Panc1 (cell line): Measurements from ENCODE around the gene PIGV. TPM values are rescaled to one million over a fixed set of nuclear protein-coding genes. Genes with fewer than 3 reads are reported as not detected.

ENCODE experiments used
- ATAC-seq: fragments of 200-7000 bp; cut with Tn5 transposase; 2 replicates; pipeline ENCODE4 v1.9.1; 2020; ENCODE audit warnings: mild to moderate bottlenecking, moderate library complexity
- BruUV-seq: library from RNA; stranded (reverse); fragments of 400-500 nt; replicated peaks from 2 replicates; lab custom pipeline; 2021; lab: Mats Ljungman, UMichigan
- CTCF ChIA-PET: fragments of 300-600 bp; sonication (Branson Sonifier 250); formaldehyde crosslinking; loops from one replicate; lab custom pipeline; 2022; ENCODE audit warnings: antibody characterized with exemption; lab: Charles Lee
- POLR2A ChIA-PET: fragments of 300-600 bp; sonication (Branson Sonifier 250); formaldehyde crosslinking; loops from one replicate; lab custom pipeline; 2022; ENCODE audit warnings: antibody characterized with exemption; lab: Charles Lee
- DNase-seq: peaks from one replicate; pipeline ENCODE4 v3.0.0-alpha.2; 2010; ENCODE audit warnings: low read depth, low spot score
- H3K27ac ChIP-seq: 2 replicates; pipeline ENCODE4 v1.5.1; 2011; ENCODE audit warnings: mild to moderate bottlenecking, low read length, inconsistent platforms
- H3K27me3 ChIP-seq: fragments of 200-500 bp; sonication (Bioruptor generic); 2 replicates; pipeline ENCODE4 v1.6.0; 2014; ENCODE audit warnings: low read length, inconsistent platforms; ENCODE audit not compliant: control insufficient read depth, insufficient read depth
- H3K36me3 ChIP-seq: fragments of 200-500 bp; sonication (Bioruptor generic); 2 replicates; pipeline ENCODE4 v1.5.1; 2014; ENCODE audit warnings: inconsistent platforms, mild to moderate bottlenecking, low read length, moderate library complexity; ENCODE audit not compliant: control insufficient read depth, insufficient read depth
- H3K4me1 ChIP-seq: 2 replicates; pipeline ENCODE4 v1.5.1; 2011; ENCODE audit warnings: inconsistent platforms, mild to moderate bottlenecking, low read length, moderate library complexity; ENCODE audit not compliant: control insufficient read depth, insufficient read depth
- H3K4me3 ChIP-seq, 2 experiments: 2 replicates each; pipeline ENCODE4 v1.5.1; 2011 to 2012; ENCODE audit warnings: low read depth in 2 of 2, low read length in 2 of 2, mild to moderate bottlenecking in 2 of 2, inconsistent platforms in 1 of 2, moderate library complexity in 1 of 2
- H3K9me3 ChIP-seq: fragments of 200-500 bp; sonication (Bioruptor generic); 2 replicates; pipeline ENCODE4 v1.5.1; 2014; ENCODE audit warnings: low read depth, mild to moderate bottlenecking, inconsistent platforms, low read length, moderate library complexity; ENCODE audit not compliant: control insufficient read depth, insufficient read depth
- POLR2AphosphoS5 ChIP-seq: IDR thresholded peaks from 2 replicates; pipeline ENCODE4 v1.6.1; 2012; ENCODE audit warnings: mild to moderate bottlenecking, low read depth, low read length, moderate library complexity
- REST ChIP-seq, 2 experiments: IDR thresholded peaks; 2 replicates each; pipeline ENCODE4 v1.6.1; 2011 to 2012; ENCODE audit warnings: low read depth in 2 of 2, control low read depth in 1 of 2, low read length in 1 of 2, mild to moderate bottlenecking in 1 of 2, moderate library complexity in 1 of 2; ENCODE audit not compliant: insufficient read depth in 1 of 2
- SIN3A ChIP-seq: IDR thresholded peaks from 2 replicates; pipeline ENCODE4 v1.6.1; 2012; ENCODE audit warnings: low read depth, mild to moderate bottlenecking, low read length, moderate library complexity, borderline replicate concordance; ENCODE audit not compliant: insufficient read depth
- TCF7L2 ChIP-seq: IDR thresholded peaks from 2 replicates; pipeline ENCODE4 v1.6.1; 2011; ENCODE audit warnings: mild to moderate bottlenecking, low read depth, low read length, inconsistent platforms
- in situ Hi-C: cut with HindIII; loops from 2 replicates; pipeline ENCODE4 v1.10.0; 2016; ENCODE audit warnings: low sequenced_read_pairs, low pct_unique_long_range_greater_than_20kb
- intact Hi-C: fragments of 100-400 bp; cut with micrococcal nuclease; formaldehyde crosslinking; loops from one replicate; pipeline ENCODE4 v1.10.0; 2022; ENCODE audit not compliant: unreplicated experiment
- total RNA-seq: library from RNA; stranded (reverse); gene quantifications from one replicate; pipeline ENCODE4 v1.2.1, GENCODE V29; 2021; ENCODE audit not compliant: unreplicated experiment
- TF ChIP-seq, protein P1 (sequence below): fragments of 450-650 bp; IDR thresholded peaks from 2 replicates; pipeline ENCODE4 v1.5.1; 2017; ENCODE audit warnings: mild to moderate bottlenecking

PIGV gene
- total RNA-seq, 1 experiment from 2014 or later = 20.1 TPM

DNA sequence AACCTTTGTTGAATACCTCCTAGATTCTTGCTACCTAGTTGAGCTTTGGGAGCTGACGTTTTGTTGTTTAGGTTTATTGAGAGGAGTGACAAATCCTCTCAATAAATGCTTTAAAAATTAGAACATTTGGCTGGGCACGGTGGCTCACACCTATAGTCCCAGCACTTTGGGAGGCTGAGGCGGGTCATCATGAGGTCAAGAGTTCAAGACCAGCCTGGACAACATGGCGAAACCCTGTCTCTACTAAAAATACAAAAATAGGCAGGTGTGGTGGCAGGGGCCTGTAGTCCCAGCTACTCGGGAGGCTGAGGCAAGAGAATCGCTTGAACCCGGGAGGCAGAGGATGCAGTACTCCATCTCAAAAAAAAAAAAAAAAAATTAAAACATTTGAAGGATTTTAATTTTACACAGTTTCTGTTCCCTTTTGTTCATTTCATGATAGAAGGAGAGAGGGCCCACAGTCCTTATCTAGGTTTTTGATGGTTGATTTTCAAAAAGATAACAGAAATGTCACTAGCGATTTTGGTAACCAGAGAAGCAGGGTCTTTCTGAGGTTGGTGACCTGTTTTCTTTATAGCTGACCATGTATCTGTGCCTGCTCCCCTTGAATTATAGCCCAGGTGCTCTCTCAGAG is 44.2 kb upstream of the PIGV start:
- in situ Hi-C loops (no loop called here), intact Hi-C loops (no loop called here)
- Histone ChIP-seq H3K4me3 (no peak overlapping the region), H3K4me1 (peaks cover 9% of the 10 kb centered on the region), H3K27ac (peak overlapping the region; percentile 49), H3K36me3 (peaks cover 37% of the 10 kb centered on the region), H3K9me3 (no peaks in the 10 kb centered on the region), H3K27me3 (no peaks in the 10 kb centered on the region)
- DNase-seq (no peak), ATAC-seq (no peak)
- ChIA-PET CTCF (interaction anchor here (0.7 kb wide), 1 partner anchor 45 kb away, joined by 3 read pairs; no protein-coding TSS in a partner anchor), POLR2A (interaction anchor here (0.6 kb wide), 1 partner anchor 56 kb away, joined by 4 read pairs; no protein-coding TSS in a partner anchor)
- BruUV-seq = no TSS peak
- peak; percentile 35 for TF ChIP-seq POLR2AphosphoS5
- TF ChIP-seq, protein P1, sequence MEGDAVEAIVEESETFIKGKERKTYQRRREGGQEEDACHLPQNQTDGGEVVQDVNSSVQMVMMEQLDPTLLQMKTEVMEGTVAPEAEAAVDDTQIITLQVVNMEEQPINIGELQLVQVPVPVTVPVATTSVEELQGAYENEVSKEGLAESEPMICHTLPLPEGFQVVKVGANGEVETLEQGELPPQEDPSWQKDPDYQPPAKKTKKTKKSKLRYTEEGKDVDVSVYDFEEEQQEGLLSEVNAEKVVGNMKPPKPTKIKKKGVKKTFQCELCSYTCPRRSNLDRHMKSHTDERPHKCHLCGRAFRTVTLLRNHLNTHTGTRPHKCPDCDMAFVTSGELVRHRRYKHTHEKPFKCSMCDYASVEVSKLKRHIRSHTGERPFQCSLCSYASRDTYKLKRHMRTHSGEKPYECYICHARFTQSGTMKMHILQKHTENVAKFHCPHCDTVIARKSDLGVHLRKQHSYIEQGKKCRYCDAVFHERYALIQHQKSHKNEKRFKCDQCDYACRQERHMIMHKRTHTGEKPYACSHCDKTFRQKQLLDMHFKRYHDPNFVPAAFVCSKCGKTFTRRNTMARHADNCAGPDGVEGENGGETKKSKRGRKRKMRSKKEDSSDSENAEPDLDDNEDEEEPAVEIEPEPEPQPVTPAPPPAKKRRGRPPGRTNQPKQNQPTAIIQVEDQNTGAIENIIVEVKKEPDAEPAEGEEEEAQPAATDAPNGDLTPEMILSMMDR = no peak

DNA sequence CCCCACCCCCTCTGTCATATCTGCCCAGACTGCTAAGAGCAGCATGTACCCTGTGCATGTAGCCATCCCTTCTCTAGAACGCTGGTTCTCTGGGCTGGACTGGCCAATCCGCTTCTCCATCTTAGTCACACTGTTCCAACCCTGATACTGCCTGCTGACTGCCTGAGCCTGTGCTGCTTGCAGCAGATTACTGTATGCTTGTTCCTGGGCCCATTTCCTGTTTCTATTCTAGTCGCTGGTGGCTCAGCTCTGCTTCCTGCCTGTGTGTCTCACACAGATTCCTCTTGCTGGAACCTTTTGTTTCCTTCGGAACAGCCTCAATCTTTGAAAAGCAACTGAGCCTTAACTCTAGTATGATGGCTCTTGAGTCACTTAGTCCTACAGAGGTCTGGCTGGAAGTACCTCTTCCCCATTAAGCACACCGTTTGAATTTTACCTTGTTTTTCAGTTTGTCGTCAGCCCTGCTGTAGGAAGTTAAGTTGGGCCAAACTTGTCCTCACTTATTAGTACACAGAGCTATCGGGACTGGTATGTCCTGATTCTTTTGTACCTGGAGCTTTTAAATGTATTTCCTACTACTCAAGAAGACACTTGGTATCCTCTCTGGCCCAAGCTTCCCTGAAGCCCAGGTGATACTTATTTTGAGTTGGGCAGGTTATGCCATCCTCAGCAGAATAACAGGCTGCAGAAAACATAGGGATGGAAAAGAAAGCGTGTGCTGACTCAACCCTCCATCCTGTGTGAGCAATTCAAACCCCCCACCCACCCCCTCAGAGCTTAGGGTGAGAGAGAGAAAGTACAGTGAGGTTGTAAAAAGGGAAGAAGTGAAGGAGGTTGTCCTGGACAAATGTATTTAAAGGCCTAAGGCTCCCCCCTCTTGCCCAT is 43.4 kb upstream of the PIGV start:
- ATAC-seq (peak; percentile 87), DNase-seq (peak; percentile 81)
- H3K9me3 ChIP-seq = no peaks in the 10 kb centered on the region
- H3K27ac ChIP-seq = peak overlapping the region; percentile 49
- CTCF ChIA-PET = no interaction called here
- in situ Hi-C loops (no loop called here), intact Hi-C loops (no loop called here)
- POLR2A ChIA-PET = no interaction called here
- TF ChIP-seq POLR2AphosphoS5 = no peak; the same call in 1 of the 2 replicates
- no peak for TF ChIP-seq REST (IDR thresholded peaks at IDR 0.05; ENCODE audit: insufficient read depth in 1 of 2, low read depth in 2 of 2, low read length in 1 of 2)
- TF ChIP-seq SIN3A = no peak
- TF ChIP-seq, protein P1 = no peak
- TF ChIP-seq TCF7L2 = no peak
- no peak overlapping the region for H3K4me3 ChIP-seq
- H3K27me3 ChIP-seq = no peaks in the 10 kb centered on the region
- H3K36me3 ChIP-seq = peaks cover 35% of the 10 kb centered on the region
- H3K4me1 ChIP-seq = peaks cover 9% of the 10 kb centered on the region
- no TSS peak for BruUV-seq
